HepG2 (cell line): ENCODE results near the gene TMTC2.

Experiments
- ATF6 ChIP-seq: sonication (generic); formaldehyde crosslinking; conservative IDR thresholded peaks from 2 replicates; pipeline ENCODE4 v1.4.0; 2020; ENCODE audit warnings: missing genetic modification reagents
- FOXK1 ChIP-seq: sonication (generic); formaldehyde crosslinking; IDR thresholded peaks from 2 replicates; pipeline ENCODE4 v1.4.0; 2020; ENCODE audit warnings: low read depth, missing genetic modification reagents, borderline replicate concordance
- FOXP4 ChIP-seq: sonication (generic); formaldehyde crosslinking; IDR thresholded peaks from 2 replicates; pipeline ENCODE4 v1.4.0; 2020; ENCODE audit warnings: missing genetic modification reagents
- POLR2A ChIP-seq, 2 experiments: IDR thresholded peaks; 2 replicates each; pipeline ENCODE4 v1.6.1; 2011; ENCODE audit warnings: low read depth in 2 of 2, low read length in 2 of 2, mild to moderate bottlenecking in 1 of 2, moderate library complexity in 1 of 2; ENCODE audit not compliant: insufficient read depth in 1 of 2
- ZNF33A ChIP-seq: sonication (generic); formaldehyde crosslinking; IDR thresholded peaks from 2 replicates; pipeline ENCODE4 v1.5.1; 2020; ENCODE audit warnings: missing genetic modification reagents, mild to moderate bottlenecking, moderate library complexity, borderline replicate concordance
- ZNF607 ChIP-seq: sonication (generic); formaldehyde crosslinking; IDR thresholded peaks from 2 replicates; pipeline ENCODE4 v1.5.1; 2020; ENCODE audit warnings: missing genetic modification reagents, mild to moderate bottlenecking, borderline replicate concordance
- ZNF770 ChIP-seq: sonication (generic); formaldehyde crosslinking; IDR thresholded peaks from 2 replicates; pipeline ENCODE4 v1.5.0; 2020; ENCODE audit warnings: mild to moderate bottlenecking, missing genetic modification reagents

- no peak for TF ChIP-seq ATF6
- no peak for TF ChIP-seq ZNF33A
- TF ChIP-seq POLR2A (IDR thresholded peaks at IDR 0.05; ENCODE audit: insufficient read depth in 1 of 2, low read depth in 2 of 2, low read length in 2 of 2), result no peak
- TF ChIP-seq ZNF770 (CRISPR knock-in tag), result no peak
- TF ChIP-seq ZNF607 (CRISPR knock-in tag), result no peak
- no peak for TF ChIP-seq FOXK1 (CRISPR knock-in tag)
- TF ChIP-seq FOXP4 (CRISPR knock-in tag), result no peak
Measured at GRCh38 chr12:83172866-83173649, 486.4 kb downstream of the TMTC2 start.
